Uterus (tissue), 2 donors: ENCODE measurements around the gene PRUNE2.

Experiments
- POLR2A ChIP-seq, 2 donors: fragments of 450-650 bp; IDR thresholded peaks; one replicate each; pipeline ENCODE4 v1.6.1; 2016; ENCODE audit warnings: antibody characterized with exemption in 2 of 2, mild to moderate bottlenecking in 1 of 2, moderate library complexity in 1 of 2
- TF ChIP-seq, protein P1 (sequence below), 4 experiments: fragments of 200-600 bp in 2 of 4; fragments of 450-650 bp in 2 of 4; sonication (generic) in 2 of 4; IDR thresholded peaks; one replicate each; pipeline ENCODE4 v1.5.1; 2016 to 2019; ENCODE audit warnings: antibody characterized with exemption in 4 of 4, mild to moderate bottlenecking in 2 of 4, moderate library complexity in 1 of 4

DNA sequence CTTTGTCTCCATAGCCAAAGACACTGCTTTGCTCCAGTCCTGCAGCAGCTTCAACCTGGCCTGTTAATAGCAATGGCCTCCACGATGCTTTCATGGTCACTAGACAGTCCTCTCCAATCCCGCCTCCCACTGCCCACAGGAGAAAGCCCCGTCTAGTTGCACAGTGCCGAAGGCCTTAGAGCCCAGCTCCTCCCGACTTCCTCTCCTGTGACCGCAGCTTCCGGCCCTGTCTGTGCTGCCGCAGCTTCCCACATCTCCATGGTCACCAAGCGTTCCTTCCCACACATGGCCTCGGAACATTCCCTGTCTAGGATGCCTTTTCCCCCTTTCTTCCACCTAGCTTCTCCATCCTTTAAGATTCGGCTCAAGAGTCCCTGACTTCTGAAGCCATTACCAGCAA, 118.2 kb downstream of the PRUNE2 start:
- TF ChIP-seq, protein P1, sequence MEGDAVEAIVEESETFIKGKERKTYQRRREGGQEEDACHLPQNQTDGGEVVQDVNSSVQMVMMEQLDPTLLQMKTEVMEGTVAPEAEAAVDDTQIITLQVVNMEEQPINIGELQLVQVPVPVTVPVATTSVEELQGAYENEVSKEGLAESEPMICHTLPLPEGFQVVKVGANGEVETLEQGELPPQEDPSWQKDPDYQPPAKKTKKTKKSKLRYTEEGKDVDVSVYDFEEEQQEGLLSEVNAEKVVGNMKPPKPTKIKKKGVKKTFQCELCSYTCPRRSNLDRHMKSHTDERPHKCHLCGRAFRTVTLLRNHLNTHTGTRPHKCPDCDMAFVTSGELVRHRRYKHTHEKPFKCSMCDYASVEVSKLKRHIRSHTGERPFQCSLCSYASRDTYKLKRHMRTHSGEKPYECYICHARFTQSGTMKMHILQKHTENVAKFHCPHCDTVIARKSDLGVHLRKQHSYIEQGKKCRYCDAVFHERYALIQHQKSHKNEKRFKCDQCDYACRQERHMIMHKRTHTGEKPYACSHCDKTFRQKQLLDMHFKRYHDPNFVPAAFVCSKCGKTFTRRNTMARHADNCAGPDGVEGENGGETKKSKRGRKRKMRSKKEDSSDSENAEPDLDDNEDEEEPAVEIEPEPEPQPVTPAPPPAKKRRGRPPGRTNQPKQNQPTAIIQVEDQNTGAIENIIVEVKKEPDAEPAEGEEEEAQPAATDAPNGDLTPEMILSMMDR (IDR thresholded peaks at IDR 0.05) = no peak
- TF ChIP-seq POLR2A (IDR thresholded peaks at IDR 0.05) = no peak
